HG03520 (cell line): ENCODE measurements around the gene OGFRL1.
A peak's percentile ranks its signal among the peaks of the same experiment; 100 is the strongest.
"Not testable (repeated sequence)": the region's sequence is repeated elsewhere in the genome, so short reads cannot be mapped to it uniquely, and the experiment has no call there.

Experiments
- ATAC-seq: cut with Tn5 transposase; IDR thresholded peaks from one replicate; pipeline ENCODE4 v1.9.1; 2021; ENCODE audit warnings: mild to moderate bottlenecking, moderate library complexity; ENCODE audit not compliant: unreplicated experiment

OGFRL1 gene

DNA sequence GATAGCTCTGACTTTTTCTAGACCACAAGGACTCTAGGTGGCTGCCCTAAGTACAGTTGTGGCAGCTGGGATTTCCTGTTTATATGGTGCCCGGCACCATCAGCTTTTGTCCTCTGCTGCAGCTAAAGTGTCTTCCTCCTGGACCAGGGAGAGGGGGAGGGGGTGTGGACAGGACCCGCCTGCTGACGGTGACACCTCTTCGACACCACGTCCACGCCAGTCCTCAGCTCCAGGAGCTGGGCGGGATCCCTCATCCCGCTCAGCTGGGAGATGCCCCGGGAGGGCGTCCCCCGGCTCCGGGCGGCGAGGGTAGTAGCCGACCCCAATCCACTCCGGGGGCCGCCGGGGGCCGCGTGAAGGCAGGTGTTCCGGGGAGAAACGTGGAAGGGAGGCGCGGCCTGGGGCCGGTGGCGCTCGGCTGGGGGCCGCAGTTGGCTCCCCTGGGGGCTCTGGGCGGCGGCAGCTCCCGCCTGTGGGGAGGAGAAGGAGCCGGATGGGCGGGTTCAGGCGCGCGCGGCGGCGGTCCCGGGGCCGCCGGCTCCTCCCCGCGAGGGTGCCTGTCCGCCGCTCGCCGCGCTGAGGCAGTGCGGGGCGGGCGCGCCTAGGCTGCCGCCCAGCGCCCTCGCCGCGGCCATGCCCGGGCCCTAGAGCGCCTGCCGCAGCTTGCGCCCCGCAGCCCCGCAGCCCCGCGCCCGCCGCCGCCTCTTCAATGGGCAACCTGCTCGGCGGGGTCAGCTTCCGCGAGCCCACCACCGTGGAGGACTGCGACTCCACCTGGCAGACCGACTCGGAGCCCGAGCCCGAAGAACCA, at the start of gene OGFRL1:
TSS of gene OGFRL1 (plus strand) at position 584 of the 811 bp plus-strand sequence. CDS start at position 710, 126 bp downstream.
- ATAC-seq, result peak; percentile 81

DNA sequence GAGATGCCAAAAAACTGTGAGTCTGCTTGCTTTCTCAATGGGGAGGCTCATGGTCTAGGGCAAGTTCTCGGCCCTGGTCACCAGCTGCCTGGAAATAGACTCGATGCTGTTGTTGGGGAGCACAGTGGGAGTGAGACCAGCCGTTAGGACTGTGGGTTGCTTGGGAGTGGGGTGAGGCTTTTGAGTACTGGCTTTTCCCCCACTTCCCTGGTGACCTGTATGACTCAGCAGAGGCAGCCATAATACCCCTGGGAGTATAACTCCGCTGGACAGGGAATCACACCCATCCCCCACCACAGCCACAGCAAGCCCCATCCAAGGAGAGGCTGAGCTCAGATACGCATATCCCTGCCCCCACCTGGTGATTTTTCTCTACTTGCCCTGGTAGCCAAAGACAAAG, 48.9 kb upstream of the OGFRL1 start:
- no peak for ATAC-seq

GRCh38 chr6:71245265-71246049, 43.2 kb upstream of the OGFRL1 start:
- no peak for ATAC-seq

GRCh38 chr6:71246596-71246995, 42.0 kb upstream of the OGFRL1 start:
- no peak for ATAC-seq

GRCh38 chr6:71248306-71248765, 40.3 kb upstream of the OGFRL1 start:
- ATAC-seq, result peak; percentile 50

GRCh38 chr6:71248878-71249544, 39.6 kb upstream of the OGFRL1 start:
- ATAC-seq, result no peak

DNA sequence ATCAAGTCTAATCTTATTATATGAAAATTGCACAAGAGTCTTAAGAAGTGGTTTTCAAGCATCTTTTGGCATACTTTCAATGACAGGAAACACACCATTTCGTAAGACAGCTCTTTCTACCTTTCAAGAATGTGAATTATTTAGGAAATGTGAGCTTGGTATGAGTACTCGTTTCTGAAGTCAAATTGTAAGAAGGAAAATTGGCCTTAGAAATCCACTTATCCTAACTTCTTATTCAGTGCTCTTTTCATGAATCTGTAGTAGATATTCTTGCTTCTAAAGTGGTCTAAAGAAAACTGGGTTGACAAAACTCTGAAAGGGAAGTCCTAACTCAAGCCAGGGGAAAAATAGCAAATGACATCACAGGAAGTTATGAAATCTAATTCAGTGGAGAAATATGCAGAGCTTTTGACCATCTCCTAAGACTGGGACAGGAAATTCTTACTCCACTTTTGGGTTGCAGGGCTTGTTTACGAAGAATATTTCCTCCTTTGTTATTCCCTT, 38.5 kb upstream of the OGFRL1 start:
- no peak for ATAC-seq

- ATAC-seq, result no peak
Observed at GRCh38 chr6:71252410-71252809, 36.2 kb upstream of the OGFRL1 start.

- ATAC-seq, result no peak
Observed at GRCh38 chr6:71252960-71253359, 35.7 kb upstream of the OGFRL1 start.

DNA sequence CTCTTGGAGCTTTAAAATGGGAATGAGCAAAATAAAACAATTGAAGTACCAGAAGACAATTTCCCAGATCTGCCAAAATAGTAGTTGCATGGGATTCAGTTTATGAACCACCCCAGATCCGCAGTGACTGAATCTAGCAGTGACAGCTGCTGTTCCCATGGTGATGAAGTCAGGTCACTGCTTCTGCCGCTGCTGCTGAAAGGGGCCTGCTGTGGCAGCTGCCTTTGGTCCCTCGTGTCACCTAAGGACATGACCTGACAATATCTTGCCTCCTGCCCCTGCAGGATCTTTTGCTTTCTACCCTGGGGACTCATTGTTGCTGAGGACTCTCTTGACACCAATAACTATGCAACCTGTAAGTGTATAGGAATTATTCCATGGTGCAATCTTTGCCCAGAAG, 34.3 kb upstream of the OGFRL1 start:
- ATAC-seq, result no peak

GRCh38 chr6:71258078-71258866, 30.3 kb upstream of the OGFRL1 start:
- no peak for ATAC-seq

GRCh38 chr6:71259888-71260604, 28.6 kb upstream of the OGFRL1 start:
- ATAC-seq, result no peak

DNA sequence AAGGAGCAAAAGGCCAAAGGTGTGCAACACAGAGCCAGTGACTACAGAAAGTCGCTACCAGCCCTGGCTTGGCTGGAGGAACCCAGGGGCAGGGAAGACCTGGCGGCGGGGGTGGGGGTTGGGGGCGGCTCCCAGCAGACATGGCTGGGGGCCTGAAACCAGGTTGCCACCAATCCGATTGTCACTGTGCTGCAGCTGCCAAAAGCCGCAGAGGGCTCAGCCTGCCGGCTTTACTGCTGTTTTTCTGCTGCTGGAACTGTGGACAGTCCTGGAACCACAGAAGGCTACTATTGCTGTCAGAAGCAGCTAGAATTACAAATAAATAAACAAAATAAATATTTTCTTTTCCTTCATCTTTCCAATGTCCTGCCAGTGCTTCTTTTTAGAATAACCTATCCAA, 25.7 kb upstream of the OGFRL1 start:
- no peak for ATAC-seq

DNA sequence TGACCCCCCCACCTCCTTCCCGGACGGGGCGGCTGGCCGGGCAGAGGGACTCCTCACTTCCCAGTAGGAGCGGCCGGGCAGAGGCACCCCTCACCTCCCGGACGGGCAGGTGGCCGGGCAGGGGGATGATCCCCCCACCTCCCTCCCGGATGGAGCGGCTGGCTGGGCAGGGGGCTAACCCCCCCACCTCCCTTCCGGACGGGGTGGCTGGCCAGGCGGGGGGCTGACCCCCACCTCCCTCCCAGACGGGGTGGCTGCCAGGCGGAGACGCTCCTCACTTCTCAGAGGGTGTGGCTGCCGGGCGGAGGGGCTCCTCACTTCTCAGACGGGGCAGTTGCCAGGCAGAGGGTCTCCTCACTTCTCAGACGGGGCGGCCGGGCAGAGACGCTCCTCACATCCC, 22.2 kb upstream of the OGFRL1 start:
- not testable (repeated sequence) for ATAC-seq

DNA sequence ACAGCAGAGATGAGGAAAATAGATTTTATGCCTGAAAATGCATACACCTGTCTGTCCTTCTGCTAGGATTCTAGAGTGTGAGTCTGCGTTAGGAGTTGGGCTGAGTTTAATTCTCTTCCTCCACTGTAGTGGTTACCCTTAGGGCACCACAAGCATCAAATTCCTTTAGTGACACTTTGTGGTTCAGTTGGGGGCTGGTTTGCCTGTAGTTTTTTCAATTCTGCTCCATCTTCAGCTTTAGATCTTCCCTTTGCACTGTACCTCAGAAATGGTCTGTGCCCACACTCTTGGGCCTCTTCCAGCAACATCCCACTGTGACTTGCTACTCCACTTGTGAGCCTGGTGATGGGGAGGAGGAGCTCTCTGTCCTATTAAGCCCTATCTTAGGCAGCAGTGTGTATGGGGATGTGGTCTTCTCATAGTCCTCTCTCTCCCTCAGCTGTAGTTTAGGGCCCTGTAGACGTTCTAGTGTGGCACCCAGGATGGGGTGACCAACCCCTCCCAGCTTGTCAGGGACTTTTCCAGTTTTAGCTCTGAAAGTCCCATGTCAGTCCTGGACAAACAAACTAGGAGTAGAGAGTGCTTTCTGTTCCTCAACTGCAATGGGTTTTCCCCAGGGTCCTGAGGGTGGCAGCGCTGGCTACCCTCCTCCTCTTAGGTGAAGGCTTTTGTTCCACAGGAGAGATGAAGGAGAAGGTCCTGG, 19.7 kb upstream of the OGFRL1 start:
- ATAC-seq, result no peak

- no peak for ATAC-seq
Observed at GRCh38 chr6:71277926-71278600, 10.5 kb upstream of the OGFRL1 start.

GRCh38 chr6:71279321-71279720, 9.3 kb upstream of the OGFRL1 start:
- no peak for ATAC-seq

DNA sequence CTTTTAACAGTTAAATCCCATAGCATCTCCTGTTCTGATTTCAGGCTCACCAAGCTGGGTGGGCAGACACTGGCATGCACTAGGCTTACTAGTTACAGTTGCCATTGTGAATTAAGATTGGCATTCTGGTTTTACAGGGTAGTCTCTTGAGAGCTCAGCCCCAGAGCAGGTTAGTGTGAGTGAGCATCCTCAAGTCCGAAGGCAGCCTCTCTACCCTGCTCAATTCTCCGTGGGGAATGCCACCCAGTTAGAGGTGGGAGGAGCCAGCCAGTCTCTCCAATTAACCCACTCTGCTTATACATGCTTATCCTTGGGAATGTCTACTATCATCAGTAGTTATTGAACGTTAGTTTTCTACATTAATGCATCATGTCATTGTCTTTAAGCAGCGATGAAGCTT, 8.9 kb upstream of the OGFRL1 start:
- no peak for ATAC-seq

DNA sequence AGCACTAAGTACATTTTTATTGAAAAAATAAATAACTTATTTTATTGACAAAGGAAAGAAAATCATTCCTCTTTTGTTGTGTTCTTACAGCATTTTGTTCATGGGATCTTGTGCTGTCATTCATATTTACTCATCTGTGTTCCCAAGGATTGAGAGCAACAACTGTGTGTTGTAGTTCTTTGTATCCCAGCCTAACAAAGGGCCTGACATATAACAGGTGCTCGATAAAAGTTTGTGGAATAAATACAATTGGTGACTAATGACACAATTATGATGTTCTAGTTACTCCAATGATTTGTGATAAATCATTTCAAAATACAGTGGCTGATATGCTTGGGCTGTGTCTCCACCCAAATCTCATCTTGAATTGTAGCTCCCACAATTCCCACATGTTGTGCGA, 7.9 kb upstream of the OGFRL1 start:
- ATAC-seq, result no peak
